GM12891 (cell line): ENCODE data around the gene TANC1.

ENCODE experiments used
- POLR2A ChIP-seq: IDR thresholded peaks from 2 replicates; pipeline ENCODE4 v1.6.1; 2011; ENCODE audit warnings: low read depth, low read length, control low read depth
- POLR2AphosphoS5 ChIP-seq: IDR thresholded peaks from 2 replicates; pipeline ENCODE4 v1.6.1; 2011; ENCODE audit warnings: low read depth, low read length, control low read depth
- TAF1 ChIP-seq: IDR thresholded peaks from 2 replicates; pipeline ENCODE4 v1.6.1; 2011; ENCODE audit warnings: low read depth, low read length, control low read depth

- TF ChIP-seq TAF1 (no peak), POLR2A (no peak), POLR2AphosphoS5 (no peak)
Measured at GRCh38 chr2:159096901-159097300, 128.5 kb downstream of the TANC1 start.
